Gastroesophageal sphincter (tissue), 4 donors: ENCODE results near the gene G6PC3. TPM values are rescaled to one million over a fixed set of nuclear protein-coding genes. Genes with fewer than 3 reads are reported as not detected.

Experiments used
- ATAC-seq: fragments of 150-250 bp; one replicate; pipeline ENCODE4 v1.9.1; 2016; ENCODE audit warnings: mild to moderate bottlenecking, moderate library complexity
- H3K27ac ChIP-seq, 4 donors: fragments of 200-600 bp; sonication (generic) in 3 of 4; 1 replicate in 3 of 4; 2 replicates in 1 of 4; pipeline ENCODE4 v1.5.1; 2016 to 2019
- H3K27me3 ChIP-seq: fragments of 200-600 bp; sonication (generic); one replicate; pipeline ENCODE4 v1.5.1; 2019
- H3K36me3 ChIP-seq, 2 donors: fragments of 200-600 bp; sonication (generic); one replicate each; pipeline ENCODE4 v1.5.1; 2019; ENCODE audit warnings: control low read depth in 1 of 2
- H3K4me1 ChIP-seq, 3 donors: fragments of 200-600 bp; sonication (generic); 1 replicate in 2 of 3; 2 replicates in 1 of 3; pipeline ENCODE4 v1.5.1; 2016 to 2019; ENCODE audit warnings: control low read depth in 2 of 3
- H3K4me3 ChIP-seq, 2 donors: fragments of 200-600 bp; sonication (generic); one replicate each; pipeline ENCODE4 v1.5.1; 2019; ENCODE audit warnings: mild to moderate bottlenecking in 1 of 2, moderate library complexity in 1 of 2
- H3K9me3 ChIP-seq, 3 donors: fragments of 200-600 bp; sonication (generic); one replicate each; pipeline ENCODE4 v1.5.1; 2017 to 2019; ENCODE audit warnings: control low read depth in 2 of 3
- EP300 ChIP-seq: sonication (generic); formaldehyde crosslinking; IDR thresholded peaks from one replicate; pipeline ENCODE4 v1.6.1; 2017; ENCODE audit warnings: antibody characterized with exemption, mild to moderate bottlenecking
- POLR2A ChIP-seq, 2 donors: fragments of 450-650 bp; IDR thresholded peaks; one replicate each; pipeline ENCODE4 v1.6.1; 2017; ENCODE audit warnings: antibody characterized with exemption in 2 of 2, mild to moderate bottlenecking in 2 of 2, moderate library complexity in 1 of 2
- POLR2AphosphoS5 ChIP-seq: sonication (generic); formaldehyde crosslinking; IDR thresholded peaks from one replicate; pipeline ENCODE4 v1.6.1; 2017; ENCODE audit warnings: antibody characterized with exemption
- whole genome bisulfite sequencing, 2 donors: methylation state at CpG; one replicate each; pipeline ENCODE4 v1.1.5; 2018; ENCODE audit warnings: low coverage in 1 of 2; 5-methylcytosine and 5-hydroxymethylcytosine counted together
- total RNA-seq, 4 donors: library from RNA; depleted of rRNA; stranded (reverse); fragments of >200 nt; gene quantifications; one replicate each; pipeline ENCODE4 v1.1.0, GENCODE V29; 2016
- TF ChIP-seq, protein P1 (sequence below), 4 experiments: fragments of 200-600 bp in 2 of 4; fragments of 450-650 bp in 2 of 4; sonication (generic) in 1 of 4; IDR thresholded peaks; one replicate each; pipeline ENCODE4 v1.5.1; 2017 to 2019; ENCODE audit warnings: antibody characterized with exemption in 4 of 4, mild to moderate bottlenecking in 2 of 4, moderate library complexity in 2 of 4

Gene G6PC3
- total RNA-seq, 4 donors from 2014 or later = 22.1 to 27.5 (median 26.2) TPM

DNA sequence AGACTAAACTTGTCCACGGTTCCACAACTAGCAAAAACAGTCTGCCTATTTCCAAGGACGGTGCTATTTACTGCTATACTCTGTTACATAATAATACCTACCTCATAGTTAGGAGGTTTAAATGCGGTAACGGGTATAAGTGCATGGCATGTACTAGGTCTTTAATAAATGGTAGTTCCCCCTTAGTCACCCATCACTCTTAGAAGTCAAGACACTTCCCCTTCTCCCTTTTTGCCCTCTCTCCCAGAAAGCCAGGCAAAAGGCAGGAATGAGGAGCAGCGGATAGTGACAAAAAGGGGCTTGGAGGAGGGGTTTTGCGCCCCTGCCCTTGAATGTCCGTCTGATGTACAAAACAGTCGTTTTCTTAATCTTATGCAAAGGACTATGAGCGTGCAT is 3.0 kb upstream of the G6PC3 start:
- no peak for ATAC-seq
- peaks cover 0 to 17% of the 10 kb centered on the region in 2 donors for H3K36me3 ChIP-seq
- peak overlapping the region in 3 of 4 donors; percentile 94 to 98 (median 97) for H3K27ac ChIP-seq
- H3K4me1 ChIP-seq = peaks cover 3 to 58% (median 17%) of the 10 kb centered on the region in 3 donors
- 82 to 88% methylated on average over 9 of the region's 9 CpGs for WGBS, 2 donors
- H3K27me3 ChIP-seq = no peaks in the 10 kb centered on the region
- no peaks in the 10 kb centered on the region for H3K9me3 ChIP-seq
- no peak overlapping the region for H3K4me3 ChIP-seq
- TF ChIP-seq POLR2A (IDR thresholded peaks at IDR 0.05) (no peak), EP300 (no peak), POLR2AphosphoS5 (no peak)
- TF ChIP-seq, protein P1, sequence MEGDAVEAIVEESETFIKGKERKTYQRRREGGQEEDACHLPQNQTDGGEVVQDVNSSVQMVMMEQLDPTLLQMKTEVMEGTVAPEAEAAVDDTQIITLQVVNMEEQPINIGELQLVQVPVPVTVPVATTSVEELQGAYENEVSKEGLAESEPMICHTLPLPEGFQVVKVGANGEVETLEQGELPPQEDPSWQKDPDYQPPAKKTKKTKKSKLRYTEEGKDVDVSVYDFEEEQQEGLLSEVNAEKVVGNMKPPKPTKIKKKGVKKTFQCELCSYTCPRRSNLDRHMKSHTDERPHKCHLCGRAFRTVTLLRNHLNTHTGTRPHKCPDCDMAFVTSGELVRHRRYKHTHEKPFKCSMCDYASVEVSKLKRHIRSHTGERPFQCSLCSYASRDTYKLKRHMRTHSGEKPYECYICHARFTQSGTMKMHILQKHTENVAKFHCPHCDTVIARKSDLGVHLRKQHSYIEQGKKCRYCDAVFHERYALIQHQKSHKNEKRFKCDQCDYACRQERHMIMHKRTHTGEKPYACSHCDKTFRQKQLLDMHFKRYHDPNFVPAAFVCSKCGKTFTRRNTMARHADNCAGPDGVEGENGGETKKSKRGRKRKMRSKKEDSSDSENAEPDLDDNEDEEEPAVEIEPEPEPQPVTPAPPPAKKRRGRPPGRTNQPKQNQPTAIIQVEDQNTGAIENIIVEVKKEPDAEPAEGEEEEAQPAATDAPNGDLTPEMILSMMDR (IDR thresholded peaks at IDR 0.05) = no peak

DNA sequence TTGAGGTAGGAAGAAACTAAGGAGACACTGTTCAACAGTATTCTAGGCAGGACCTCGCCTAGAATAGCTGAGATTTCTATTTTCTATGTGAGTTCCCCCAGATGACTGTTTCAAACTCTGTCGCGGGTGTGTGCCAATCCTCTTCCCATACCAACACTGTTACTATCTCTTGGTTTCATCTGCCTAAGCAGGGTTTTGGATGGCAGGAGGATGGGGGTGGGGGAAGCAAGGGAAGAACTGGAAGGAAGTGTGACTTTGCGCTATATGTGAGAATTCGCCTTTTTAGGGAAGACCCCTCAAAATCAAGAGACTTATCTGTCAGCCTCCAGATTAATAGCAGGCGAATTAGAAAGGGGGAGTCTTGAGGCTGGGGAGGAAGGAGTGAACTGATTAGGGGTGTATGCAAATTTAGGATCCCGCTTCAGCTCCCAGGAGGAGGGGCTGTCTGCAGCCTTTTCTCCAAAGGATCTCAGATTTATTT is 521 bp upstream of the G6PC3 start:
- Histone ChIP-seq H3K27me3 (no peaks in the 10 kb centered on the region), H3K4me1 (peaks cover 3 to 64% (median 23%) of the 10 kb centered on the region in 3 donors), H3K27ac (peak overlapping the region; percentile 67 to 95 (median 92)), H3K36me3 (peaks cover 0 to 19% of the 10 kb centered on the region in 2 donors), H3K9me3 (no peaks in the 10 kb centered on the region), H3K4me3 (peak overlapping the region; percentile 49 to 69)
- ATAC-seq = no peak
- TF ChIP-seq EP300 = no peak
- no peak for TF ChIP-seq POLR2AphosphoS5
- TF ChIP-seq, protein P1 (IDR thresholded peaks at IDR 0.05) = no peak
- no peak for TF ChIP-seq POLR2A (IDR thresholded peaks at IDR 0.05)
- WGBS, 2 donors = 17 to 26% methylated on average over 6 to 7 of the region's 7 CpGs

DNA sequence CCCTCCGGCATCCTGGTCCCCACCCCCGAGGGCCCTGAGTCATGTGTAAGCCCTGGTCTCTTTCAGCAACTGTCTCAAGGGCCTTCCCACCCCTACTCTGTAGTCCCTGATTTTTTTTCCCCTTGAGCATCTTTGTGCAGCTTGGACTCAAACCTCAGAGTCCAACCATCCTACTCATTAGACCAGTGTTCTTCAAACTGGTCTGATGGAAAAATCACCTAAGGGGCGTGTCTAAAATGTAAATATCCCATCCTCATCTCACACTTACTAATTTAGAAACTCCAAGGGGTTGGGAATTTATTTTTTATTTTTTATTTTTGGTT is 624 bp downstream of the G6PC3 start:
- Histone ChIP-seq H3K36me3 (peaks cover 0 to 30% of the 10 kb centered on the region in 2 donors), H3K27ac (peak overlapping the region; percentile 68 to 95 (median 92)), H3K9me3 (no peaks in the 10 kb centered on the region), H3K27me3 (no peaks in the 10 kb centered on the region), H3K4me3 (peak overlapping the region; percentile 49 to 69), H3K4me1 (peaks cover 3 to 54% (median 23%) of the 10 kb centered on the region in 3 donors)
- no peak for TF ChIP-seq POLR2A (IDR thresholded peaks at IDR 0.05)
- TF ChIP-seq, protein P1 (IDR thresholded peaks at IDR 0.05) = no peak
- no peak for TF ChIP-seq EP300
- no peak for TF ChIP-seq POLR2AphosphoS5
- ATAC-seq = no peak
- 0% methylated on average over 3 of the region's 3 CpGs for WGBS, 2 donors

DNA sequence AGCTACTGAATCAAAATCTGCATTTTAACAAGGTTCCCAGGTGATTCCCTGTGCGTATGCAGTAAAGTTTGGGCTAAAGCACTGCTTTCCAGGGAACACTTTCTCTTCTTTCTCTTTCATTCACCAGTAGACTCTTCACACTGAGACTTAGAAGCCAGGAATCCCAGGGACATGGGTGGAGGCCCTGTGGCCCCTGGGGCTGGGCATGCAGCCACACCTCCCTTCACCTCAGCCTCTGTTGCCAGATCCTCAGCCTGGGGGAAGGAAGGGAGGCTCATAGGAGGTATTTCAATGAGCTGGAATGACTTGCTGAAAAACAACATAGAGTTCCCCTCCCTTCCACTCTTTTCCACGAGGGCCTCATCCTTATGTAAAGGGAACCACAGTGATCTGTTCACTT is 1.2 kb downstream of the G6PC3 start:
- peak overlapping the region in 1 of 2 donors; percentile 69 for H3K4me3 ChIP-seq
- H3K4me1 ChIP-seq = peaks cover 3 to 56% (median 22%) of the 10 kb centered on the region in 3 donors
- H3K9me3 ChIP-seq = no peaks in the 10 kb centered on the region
- TF ChIP-seq POLR2AphosphoS5 (no peak), POLR2A (IDR thresholded peaks at IDR 0.05) (no peak), EP300 (no peak)
- TF ChIP-seq, protein P1 (IDR thresholded peaks at IDR 0.05) = no peak
- 20 to 42% methylated on average over 1 to 2 of the region's 2 CpGs for WGBS, 2 donors
- H3K27me3 ChIP-seq = no peaks in the 10 kb centered on the region
- H3K27ac ChIP-seq = peak overlapping the region in 3 of 4 donors; percentile 91 to 95 (median 93)
- peaks cover 0 to 37% of the 10 kb centered on the region in 2 donors for H3K36me3 ChIP-seq
- ATAC-seq = no peak

DNA sequence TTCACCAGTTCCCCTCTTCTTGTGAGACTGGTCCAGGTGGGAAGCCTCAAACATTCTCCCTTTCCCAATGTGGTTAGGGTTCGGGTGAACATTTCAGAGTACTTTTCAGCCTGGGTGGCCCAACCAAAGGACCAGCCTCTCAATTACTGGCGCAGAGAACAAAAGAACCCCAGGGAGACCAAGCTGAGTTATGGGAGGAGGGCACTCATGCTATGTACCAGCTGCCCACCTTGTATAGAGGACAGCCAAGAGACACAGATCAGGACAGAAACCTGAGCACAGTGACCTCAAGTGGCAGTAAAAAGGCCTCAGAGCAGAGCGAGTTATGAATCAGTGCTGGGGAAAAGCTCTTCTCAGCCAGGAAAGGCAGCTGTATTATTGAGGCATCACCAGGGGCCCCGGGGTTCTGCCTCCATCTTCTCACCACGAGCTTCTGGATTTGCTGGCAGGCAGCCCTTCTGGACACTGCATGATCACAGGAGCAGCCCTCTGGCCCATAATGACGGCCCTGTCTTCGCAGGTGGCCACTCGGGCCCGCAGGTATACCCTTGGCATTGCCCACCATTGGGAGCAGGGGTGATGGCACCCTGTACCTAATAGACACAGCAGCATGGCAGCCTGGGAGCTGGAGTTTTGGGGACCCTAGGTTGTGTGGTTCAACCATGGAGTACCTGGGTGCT is 3.8 kb downstream of the G6PC3 start:
- Histone ChIP-seq H3K9me3 (no peaks in the 10 kb centered on the region), H3K27me3 (no peaks in the 10 kb centered on the region), H3K4me1 (peaks cover 3 to 55% (median 18%) of the 10 kb centered on the region in 3 donors), H3K36me3 (peaks cover 0 to 63% of the 10 kb centered on the region in 2 donors), H3K27ac (peak overlapping the region in 3 of 4 donors; percentile 1 to 34 (median 24)), H3K4me3 (no peak overlapping the region)
- TF ChIP-seq EP300 = no peak
- TF ChIP-seq POLR2AphosphoS5 = no peak
- TF ChIP-seq, protein P1 (IDR thresholded peaks at IDR 0.05) = no peak
- TF ChIP-seq POLR2A (IDR thresholded peaks at IDR 0.05) = no peak
- 61% methylated on average over 3 of the region's 9 CpGs; no CpG with 5 or more reads in 1 of the 2 donors for WGBS, 2 donors
- no peak for ATAC-seq
